ENCODE data around the gene DUSP19.
A peak's percentile ranks its signal among the peaks of the same experiment; 100 is the strongest.

DUSP19 gene

DNA sequence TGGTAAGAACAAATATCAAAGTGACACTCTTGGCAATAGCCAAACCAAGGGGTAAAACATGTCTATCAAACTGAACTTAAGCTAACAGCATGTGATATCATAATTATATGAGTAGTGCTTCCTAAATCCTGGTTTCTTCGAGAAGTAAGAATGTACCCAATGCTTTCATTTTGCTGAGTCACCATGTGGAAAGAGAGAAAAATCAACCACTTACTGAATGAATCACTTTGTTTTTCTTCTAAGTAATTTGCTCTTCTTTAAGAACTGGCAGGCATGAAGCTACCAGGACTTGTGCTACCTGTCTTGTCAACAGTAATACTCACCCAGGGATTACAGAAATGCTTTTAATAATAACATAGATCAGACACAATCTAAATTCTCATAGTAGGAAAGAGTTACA, 19.0 kb upstream of the DUSP19 start:
- Histone ChIP-seq H2BK120ac (ENCODE audit: low read depth, low read length) (no peak overlapping the region), H2AK5ac (ENCODE audit: low read length, severe bottlenecking) (no peak overlapping the region)

DNA sequence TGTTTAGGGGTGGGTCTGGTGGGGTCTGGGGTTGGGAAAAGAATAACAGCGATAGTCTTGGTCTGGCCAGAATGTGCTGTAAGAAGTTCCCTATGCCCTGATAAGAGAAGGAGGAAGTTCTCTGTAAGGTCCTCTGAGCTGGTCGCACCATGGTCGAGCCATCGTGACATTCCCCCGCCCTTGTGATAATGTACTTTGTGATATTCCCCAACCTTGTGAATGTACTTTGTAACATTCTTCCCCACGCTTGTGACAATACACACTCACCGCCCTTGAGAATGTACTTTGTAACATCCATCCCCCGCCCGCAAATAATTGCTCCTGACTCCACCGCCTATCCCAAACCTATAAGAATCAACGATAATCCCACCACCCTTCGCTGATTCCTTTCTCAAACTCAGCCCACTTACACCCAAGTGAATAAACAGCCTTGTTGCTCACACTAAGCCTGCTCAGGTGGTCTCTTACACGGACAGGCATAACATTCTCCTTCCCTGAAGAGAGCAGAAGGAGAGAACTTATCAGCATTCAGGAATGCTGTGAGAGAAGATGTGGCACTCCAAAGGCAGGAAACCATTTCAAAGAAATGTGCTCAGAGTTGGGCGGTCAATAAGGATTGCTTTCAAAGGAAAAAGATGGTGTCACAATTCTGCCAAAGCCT, 17.8 kb upstream of the DUSP19 start:
- Histone ChIP-seq H4K91ac (ENCODE audit: low read length) (no peak overlapping the region), H3K9ac (ENCODE audit: low read length) (no peak overlapping the region), H2AFZ (ENCODE audit: low read depth, low read length) (no peak overlapping the region), H3K4me3 (ENCODE audit: insufficient read depth in 1 of 2, low read depth in 1 of 2, low read length in 2 of 2) (no peak overlapping the region), H2BK5ac (ENCODE audit: low read depth, low read length, poor library complexity, severe bottlenecking) (no peak overlapping the region), H3K79me1 (replicated peaks; ENCODE audit: low read length, poor library complexity, severe bottlenecking) (no peaks in the 10 kb centered on the region), H2BK15ac (ENCODE audit: low read depth, poor library complexity, severe bottlenecking) (no peak overlapping the region), H3K23ac (ENCODE audit: low read length in 2 of 2) (no peak overlapping the region), H3K4me1 (ENCODE audit: control insufficient read depth, insufficient read depth, low read depth, low read length) (peaks cover 4% of the 10 kb centered on the region), H3K14ac (ENCODE audit: low read length in 2 of 2) (no peak overlapping the region), H2BK120ac (ENCODE audit: low read depth, low read length) (no peak overlapping the region), H3K4ac (ENCODE audit: low read depth in 1 of 2, low read length in 2 of 2) (no peak overlapping the region), H3K4me2 (ENCODE audit: low read length, poor library complexity, severe bottlenecking) (no peak overlapping the region), H3K9me3 (ENCODE audit: control insufficient read depth, low read length) (no peaks in the 10 kb centered on the region), H2AK5ac (ENCODE audit: low read length, severe bottlenecking) (peak overlapping the region; percentile 83), H3K36me3 (ENCODE audit: control insufficient read depth in 1 of 2, insufficient read depth in 2 of 2, low read depth in 1 of 2, low read length in 2 of 2) (no peaks in the 10 kb centered on the region), H3K18ac (ENCODE audit: low read depth in 1 of 2, low read length in 2 of 2) (peak overlapping the region in 1 of 2 experiments; percentile 33), H3K27me3 (ENCODE audit: control insufficient read depth in 1 of 2, insufficient read depth in 1 of 2, low read length in 2 of 2) (no peaks in the 10 kb centered on the region), H2BK12ac (ENCODE audit: low read length in 2 of 2) (peak overlapping the region in 1 of 2 experiments; percentile 42), H3K27ac (ENCODE audit: low read length, poor library complexity, severe bottlenecking) (no peak overlapping the region), H4K8ac (ENCODE audit: low read length) (no peak overlapping the region)
- WGBS = 96% methylated on average over 14 of the region's 14 CpGs
- DNase-seq = no peak

More for the DNA sequence above, 19.0 kb upstream of the DUSP19 start:
- Histone ChIP-seq H2AFZ (ENCODE audit: low read depth, low read length) (no peak overlapping the region), H4K8ac (ENCODE audit: low read length) (no peak overlapping the region), H3K27me3 (ENCODE audit: control insufficient read depth in 1 of 2, insufficient read depth in 1 of 2, low read length in 2 of 2) (no peaks in the 10 kb centered on the region), H2BK5ac (ENCODE audit: low read depth, low read length, poor library complexity, severe bottlenecking) (no peak overlapping the region), H3K9ac (ENCODE audit: low read length) (peak overlapping the region; percentile 21), H2BK12ac (ENCODE audit: low read length in 2 of 2) (no peak overlapping the region), H4K91ac (ENCODE audit: low read length) (no peak overlapping the region), H3K18ac (ENCODE audit: low read depth in 1 of 2, low read length in 2 of 2) (no peak overlapping the region), H3K4me2 (ENCODE audit: low read length, poor library complexity, severe bottlenecking) (no peak overlapping the region), H3K9me3 (ENCODE audit: control insufficient read depth, low read length) (no peaks in the 10 kb centered on the region), H2BK15ac (ENCODE audit: low read depth, poor library complexity, severe bottlenecking) (no peak overlapping the region), H3K36me3 (ENCODE audit: control insufficient read depth in 1 of 2, insufficient read depth in 2 of 2, low read depth in 1 of 2, low read length in 2 of 2) (no peaks in the 10 kb centered on the region), H3K79me1 (replicated peaks; ENCODE audit: low read length, poor library complexity, severe bottlenecking) (no peaks in the 10 kb centered on the region), H3K23ac (ENCODE audit: low read length in 2 of 2) (no peak overlapping the region), H3K4ac (ENCODE audit: low read depth in 1 of 2, low read length in 2 of 2) (no peak overlapping the region), H3K4me3 (ENCODE audit: insufficient read depth in 1 of 2, low read depth in 1 of 2, low read length in 2 of 2) (no peak overlapping the region), H3K14ac (ENCODE audit: low read length in 2 of 2) (no peak overlapping the region), H3K27ac (ENCODE audit: low read length, poor library complexity, severe bottlenecking) (peak overlapping the region; percentile 62), H3K4me1 (ENCODE audit: control insufficient read depth, insufficient read depth, low read depth, low read length) (peaks cover 4% of the 10 kb centered on the region)
- peak; percentile 82 for DNase-seq
- WGBS = no CpG with 5 or more reads among the region's 1 CpG

DNA sequence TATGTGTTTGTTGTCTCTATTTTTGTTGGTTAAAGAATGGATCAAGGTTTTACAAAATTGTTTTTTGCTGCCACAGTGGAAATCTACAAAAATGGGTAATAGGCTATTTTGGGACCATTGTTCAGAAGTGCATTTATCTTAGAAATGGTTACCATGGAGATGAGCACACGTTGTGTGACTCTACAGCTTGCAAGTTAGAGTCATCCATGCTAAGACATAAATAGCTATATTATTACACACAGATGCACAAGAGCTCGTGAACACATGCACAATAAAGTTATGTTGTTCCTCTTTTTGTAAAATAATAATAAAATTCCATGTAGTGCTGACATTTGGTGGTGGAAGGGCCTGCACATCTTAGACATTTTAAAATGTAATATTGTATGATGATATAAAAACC, 15.5 kb upstream of the DUSP19 start:
- no peaks in the 10 kb centered on the region for H3K79me1 ChIP-seq (replicated peaks; ENCODE audit: low read length, poor library complexity, severe bottlenecking)
- H3K27ac ChIP-seq (ENCODE audit: low read length, poor library complexity, severe bottlenecking) = no peak overlapping the region
- DNase-seq = peak; percentile 89
- H2AFZ ChIP-seq (ENCODE audit: low read depth, low read length) = no peak overlapping the region
- WGBS = 0% methylated on average over 1 of the region's 2 CpGs
- H3K4ac ChIP-seq (ENCODE audit: low read depth in 1 of 2, low read length in 2 of 2) = no peak overlapping the region
- H3K14ac ChIP-seq (ENCODE audit: low read length in 2 of 2) = no peak overlapping the region
- H2BK12ac ChIP-seq (ENCODE audit: low read length in 2 of 2) = no peak overlapping the region
- H3K9ac ChIP-seq (ENCODE audit: low read length) = peak overlapping the region; percentile 72
- no peaks in the 10 kb centered on the region for H3K36me3 ChIP-seq (ENCODE audit: control insufficient read depth in 1 of 2, insufficient read depth in 2 of 2, low read depth in 1 of 2, low read length in 2 of 2)
- no peak overlapping the region for H2BK120ac ChIP-seq (ENCODE audit: low read depth, low read length)
- H2BK5ac ChIP-seq (ENCODE audit: low read depth, low read length, poor library complexity, severe bottlenecking) = no peak overlapping the region
- no peak overlapping the region for H4K8ac ChIP-seq (ENCODE audit: low read length)
- no peak overlapping the region for H4K91ac ChIP-seq (ENCODE audit: low read length)
- H3K4me3 ChIP-seq (ENCODE audit: insufficient read depth in 1 of 2, low read depth in 1 of 2, low read length in 2 of 2) = peak overlapping the region in 1 of 2 experiments; percentile 2
- peaks cover 3% of the 10 kb centered on the region for H3K4me1 ChIP-seq (ENCODE audit: control insufficient read depth, insufficient read depth, low read depth, low read length)
- no peak overlapping the region for H3K23ac ChIP-seq (ENCODE audit: low read length in 2 of 2)
- H2BK15ac ChIP-seq (ENCODE audit: low read depth, poor library complexity, severe bottlenecking) = no peak overlapping the region
- no peak overlapping the region for H3K4me2 ChIP-seq (ENCODE audit: low read length, poor library complexity, severe bottlenecking)
- H3K18ac ChIP-seq (ENCODE audit: low read depth in 1 of 2, low read length in 2 of 2) = no peak overlapping the region
- no peaks in the 10 kb centered on the region for H3K9me3 ChIP-seq (ENCODE audit: control insufficient read depth, low read length)
- H2AK5ac ChIP-seq (ENCODE audit: low read length, severe bottlenecking) = no peak overlapping the region
- H3K27me3 ChIP-seq (ENCODE audit: control insufficient read depth in 1 of 2, insufficient read depth in 1 of 2, low read length in 2 of 2) = no peaks in the 10 kb centered on the region

DNA sequence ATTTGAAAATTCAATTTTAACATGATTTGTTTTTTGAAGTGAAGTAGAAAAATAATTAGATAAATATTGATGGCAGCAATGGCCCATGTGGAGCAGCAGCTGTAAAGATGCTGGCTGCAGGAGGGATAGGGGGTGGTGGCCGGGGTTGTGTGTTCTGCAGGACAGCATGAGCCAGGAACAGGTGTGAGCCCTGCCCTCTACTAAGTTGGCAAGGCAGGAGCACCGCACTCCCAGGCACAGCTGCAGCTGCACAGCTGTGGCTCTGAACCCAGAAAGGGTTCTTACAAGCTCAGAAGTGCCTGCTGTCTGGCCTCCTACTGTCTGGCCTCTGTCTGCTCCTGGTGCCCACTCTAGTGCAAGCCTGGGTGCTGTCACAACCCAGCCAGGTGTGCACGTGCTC, 10.0 kb upstream of the DUSP19 start:
- no peak overlapping the region for H2AFZ ChIP-seq (ENCODE audit: low read depth, low read length)
- H3K36me3 ChIP-seq (ENCODE audit: control insufficient read depth in 1 of 2, insufficient read depth in 2 of 2, low read depth in 1 of 2, low read length in 2 of 2) = no peaks in the 10 kb centered on the region
- no peak overlapping the region for H4K8ac ChIP-seq (ENCODE audit: low read length)
- no peak overlapping the region for H2BK12ac ChIP-seq (ENCODE audit: low read length in 2 of 2)
- H2AK5ac ChIP-seq (ENCODE audit: low read length, severe bottlenecking) = no peak overlapping the region
- H3K23ac ChIP-seq (ENCODE audit: low read length in 2 of 2) = no peak overlapping the region
- no peak overlapping the region for H3K4me2 ChIP-seq (ENCODE audit: low read length, poor library complexity, severe bottlenecking)
- no peak overlapping the region for H3K4ac ChIP-seq (ENCODE audit: low read depth in 1 of 2, low read length in 2 of 2)
- no peak overlapping the region for H4K91ac ChIP-seq (ENCODE audit: low read length)
- no peak overlapping the region for H3K18ac ChIP-seq (ENCODE audit: low read depth in 1 of 2, low read length in 2 of 2)
- no peak overlapping the region for H2BK5ac ChIP-seq (ENCODE audit: low read depth, low read length, poor library complexity, severe bottlenecking)
- H2BK120ac ChIP-seq (ENCODE audit: low read depth, low read length) = no peak overlapping the region
- no peaks in the 10 kb centered on the region for H3K79me1 ChIP-seq (replicated peaks; ENCODE audit: low read length, poor library complexity, severe bottlenecking)
- WGBS = 83% methylated on average over 3 of the region's 3 CpGs
- no peak overlapping the region for H2BK15ac ChIP-seq (ENCODE audit: low read depth, poor library complexity, severe bottlenecking)
- no peaks in the 10 kb centered on the region for H3K9me3 ChIP-seq (ENCODE audit: control insufficient read depth, low read length)
- DNase-seq = no peak
- no peak overlapping the region for H3K4me3 ChIP-seq (ENCODE audit: insufficient read depth in 1 of 2, low read depth in 1 of 2, low read length in 2 of 2)
- H3K14ac ChIP-seq (ENCODE audit: low read length in 2 of 2) = no peak overlapping the region
- H3K9ac ChIP-seq (ENCODE audit: low read length) = no peak overlapping the region
- H3K4me1 ChIP-seq (ENCODE audit: control insufficient read depth, insufficient read depth, low read depth, low read length) = peaks cover 2% of the 10 kb centered on the region
- H3K27ac ChIP-seq (ENCODE audit: low read length, poor library complexity, severe bottlenecking) = no peak overlapping the region
- H3K27me3 ChIP-seq (ENCODE audit: control insufficient read depth in 1 of 2, insufficient read depth in 1 of 2, low read length in 2 of 2) = no peaks in the 10 kb centered on the region

Data from mesenchymal stem cell (in vitro differentiated cells and primary cell).